H1 (cell line): ENCODE measurements around the gene PXDN. TPM values are rescaled to one million over a fixed set of nuclear protein-coding genes. Genes with fewer than 3 reads are reported as not detected.

Experiments
- BCL11A ChIP-seq, 2 experiments: IDR thresholded peaks; one replicate each; pipeline ENCODE4 v1.6.1; 2011; ENCODE audit warnings: low read depth in 2 of 2, low read length in 2 of 2, mild to moderate bottlenecking in 2 of 2
- POLR2A ChIP-seq, 2 experiments: IDR thresholded peaks; 1 replicate in 1 of 2; 2 replicates in 1 of 2; pipeline ENCODE4 v1.6.1; 2011; ENCODE audit warnings: low read depth in 2 of 2, low read length in 2 of 2, mild to moderate bottlenecking in 2 of 2; ENCODE audit errors: control extremely low read depth in 1 of 2
- SIN3A ChIP-seq, 2 experiments: IDR thresholded peaks in 1 of 2; conservative IDR thresholded peaks in 1 of 2; 2 replicates each; pipeline ENCODE4 v1.6.1; 2011 to 2012; ENCODE audit warnings: low read length in 2 of 2, improper control_type of control experiment in 1 of 2, low read depth in 1 of 2, mild to moderate bottlenecking in 1 of 2
- polyA plus RNA-seq, 7 experiments: library from polyadenylated mRNA; depleted of rRNA in 3 of 7; stranded (reverse) in 5 of 7; unstranded in 2 of 7; fragments of >200 nt in 5 of 7; fragments of 200-250 nt in 2 of 7; gene quantifications; 1 replicate in 5 of 7; 2 replicates in 1 of 7; 4 replicates in 1 of 7; pipeline versions ENCODE4 v1.2.1 to v1.2.3, GENCODE V29; 2011 to 2013; ENCODE audit warnings: missing spikeins in 2 of 7, mixed read lengths in 2 of 7
- total RNA-seq: library from RNA; stranded (reverse); fragmentation: NEBNext Ultra II Directional; extraction: Animal tissue kit (Norgen Biotek cat#: 25700); gene quantifications from 2 replicates; pipeline ENCODE4 v1.2.1, GENCODE V29; 2021

Gene PXDN
- total and polyA plus RNA-seq, 2 of the 8 experiments (the other 6 are each of a cell fraction or from before 2014, with no cell fraction given) = 104 to 141 TPM

- TF ChIP-seq BCL11A (IDR thresholded peaks at IDR 0.05; ENCODE audit: low read depth in 2 of 2, low read length in 2 of 2) (no peak), POLR2A (IDR thresholded peaks at IDR 0.05; ENCODE audit: control extremely low read depth in 1 of 2, low read depth in 2 of 2, low read length in 2 of 2) (no peak), SIN3A (conservative IDR thresholded peaks at IDR 0.05 in 1 of 2, IDR thresholded peaks at IDR 0.05 in 1 of 2; ENCODE audit: low read depth in 1 of 2, low read length in 2 of 2) (no peak)
- TF ChIP-seq, all 59 proteins: peak for 0
Observed at GRCh38 chr2:1591461-1591770, 152.9 kb downstream of the PXDN start (continued).
